KMS-11 (cell line): ENCODE measurements around the gene IFNLR1.

ENCODE experiments used
- H2AFZ ChIP-seq: fragments of 200-600 bp; sonication (generic); 2 replicates; pipeline ENCODE4 v1.6.1; 2016; ENCODE audit warnings: antibody characterized with exemption, mixed run types, low read depth
- H3K27ac ChIP-seq: fragments of 200-600 bp; sonication (generic); 2 replicates; pipeline ENCODE4 v1.6.1; 2016; ENCODE audit warnings: mild to moderate bottlenecking, mixed run types
- H3K27me3 ChIP-seq: fragments of 200-600 bp; sonication (generic); 2 replicates; pipeline ENCODE4 v1.6.1; 2017; ENCODE audit warnings: mild to moderate bottlenecking, low read depth, mixed run types, moderate library complexity; ENCODE audit not compliant: insufficient read depth
- H3K36me3 ChIP-seq: fragments of 200-600 bp; sonication (generic); 2 replicates; pipeline ENCODE4 v1.6.1; 2017; ENCODE audit warnings: mild to moderate bottlenecking, mixed run types; ENCODE audit not compliant: insufficient read depth
- H3K4me1 ChIP-seq: fragments of 200-600 bp; sonication (generic); 2 replicates; pipeline ENCODE4 v1.6.1; 2016; ENCODE audit warnings: mild to moderate bottlenecking, low read depth, mixed run types; ENCODE audit not compliant: poor library complexity, severe bottlenecking
- H3K4me2 ChIP-seq: fragments of 200-600 bp; sonication (generic); 2 replicates; pipeline ENCODE4 v1.7.0; 2016; ENCODE audit warnings: mild to moderate bottlenecking, mixed run types
- H3K4me3 ChIP-seq: fragments of 200-600 bp; sonication (generic); IDR thresholded peaks from 2 replicates; pipeline ENCODE4 v1.6.1; 2017; ENCODE audit warnings: low read depth, low read length, mixed read lengths; ENCODE audit not compliant: insufficient read depth
- H3K79me2 ChIP-seq: fragments of 200-600 bp; sonication (generic); 2 replicates; pipeline ENCODE4 v1.6.1; 2016; ENCODE audit warnings: low read depth, mixed run types; ENCODE audit not compliant: insufficient read depth
- H3K9ac ChIP-seq: fragments of 200-600 bp; sonication (generic); 2 replicates; pipeline ENCODE4 v1.6.1; 2016; ENCODE audit warnings: mild to moderate bottlenecking, mixed run types
- H4K20me1 ChIP-seq: fragments of 200-600 bp; sonication (generic); 2 replicates; pipeline ENCODE4 v1.6.1; 2016; ENCODE audit warnings: mild to moderate bottlenecking, mixed run types; ENCODE audit not compliant: insufficient read depth
- CTCF ChIP-seq: fragments of 200-600 bp; sonication (generic); conservative IDR thresholded peaks from 2 replicates; pipeline ENCODE4 v1.6.1; 2017; ENCODE audit warnings: low read depth, mild to moderate bottlenecking, antibody characterized with exemption, low read length, moderate library complexity, mixed read lengths

IFNLR1 gene

GRCh38 chr1:24134376-24134775 is 52.7 kb downstream of the IFNLR1 start:
- no peaks in the 10 kb centered on the region for H3K27me3 ChIP-seq
- H3K27ac ChIP-seq, result no peak overlapping the region
- H3K4me3 ChIP-seq, result no peak overlapping the region
- H3K79me2 ChIP-seq, result no peaks in the 10 kb centered on the region
- H3K4me1 ChIP-seq, result no peaks in the 10 kb centered on the region
- no peak overlapping the region for H2AFZ ChIP-seq
- H3K9ac ChIP-seq, result no peak overlapping the region
- H4K20me1 ChIP-seq, result no peaks in the 10 kb centered on the region
- TF ChIP-seq CTCF, result no peak
- no peak overlapping the region for H3K4me2 ChIP-seq
- H3K36me3 ChIP-seq, result no peaks in the 10 kb centered on the region

DNA sequence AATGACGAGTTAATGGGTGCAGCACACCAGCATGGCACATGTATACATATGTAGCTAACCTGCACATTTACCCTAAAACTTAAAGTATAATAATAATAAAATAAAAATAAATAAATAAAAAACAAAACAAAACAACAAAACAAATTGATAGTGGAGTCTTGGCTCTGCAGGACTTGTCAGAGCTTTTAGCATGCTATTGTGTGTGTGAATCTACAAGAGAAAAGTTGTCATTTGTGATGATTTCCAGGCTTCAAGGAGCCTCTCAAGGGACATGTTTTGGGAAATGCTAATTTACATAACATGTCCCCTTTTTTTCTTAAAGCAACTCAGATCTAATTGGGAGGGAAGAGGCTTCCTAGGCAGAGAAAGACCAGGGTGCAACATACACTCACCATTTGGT is 53.3 kb downstream of the IFNLR1 start:
- H3K4me1 ChIP-seq, result no peaks in the 10 kb centered on the region
- H3K79me2 ChIP-seq, result no peaks in the 10 kb centered on the region
- H3K36me3 ChIP-seq, result no peaks in the 10 kb centered on the region
- H3K27me3 ChIP-seq, result no peaks in the 10 kb centered on the region
- no peak overlapping the region for H2AFZ ChIP-seq
- no peak overlapping the region for H3K27ac ChIP-seq
- no peak overlapping the region for H3K9ac ChIP-seq
- H3K4me2 ChIP-seq, result no peak overlapping the region
- H4K20me1 ChIP-seq, result no peaks in the 10 kb centered on the region
- no peak for TF ChIP-seq CTCF
- no peak overlapping the region for H3K4me3 ChIP-seq

DNA sequence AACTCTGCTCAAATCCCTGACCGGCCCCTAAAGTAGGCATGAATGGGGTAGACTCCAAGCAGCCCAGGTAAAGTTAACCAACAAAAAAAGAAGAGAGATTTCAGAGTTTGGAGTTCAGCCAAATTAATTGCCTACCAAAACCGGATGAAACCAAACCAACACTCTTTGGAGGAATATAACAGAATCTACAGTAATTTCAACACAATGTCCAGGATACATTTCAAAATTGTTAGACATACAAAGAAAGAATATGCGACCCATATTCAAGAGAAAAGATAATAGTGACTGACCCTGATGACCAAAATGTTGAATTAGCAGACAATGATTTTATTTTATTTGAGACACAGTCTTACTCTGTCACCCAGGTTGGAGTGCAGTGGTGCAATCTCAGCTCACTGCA is 56.7 kb downstream of the IFNLR1 start:
- no peak overlapping the region for H3K27ac ChIP-seq
- no peak overlapping the region for H3K4me3 ChIP-seq
- no peak for TF ChIP-seq CTCF
- H3K4me2 ChIP-seq, result no peak overlapping the region
- H2AFZ ChIP-seq, result no peak overlapping the region
- H3K4me1 ChIP-seq, result no peaks in the 10 kb centered on the region
- H3K9ac ChIP-seq, result no peak overlapping the region
- no peaks in the 10 kb centered on the region for H4K20me1 ChIP-seq
- H3K36me3 ChIP-seq, result no peaks in the 10 kb centered on the region
- H3K27me3 ChIP-seq, result no peaks in the 10 kb centered on the region
- no peaks in the 10 kb centered on the region for H3K79me2 ChIP-seq

DNA sequence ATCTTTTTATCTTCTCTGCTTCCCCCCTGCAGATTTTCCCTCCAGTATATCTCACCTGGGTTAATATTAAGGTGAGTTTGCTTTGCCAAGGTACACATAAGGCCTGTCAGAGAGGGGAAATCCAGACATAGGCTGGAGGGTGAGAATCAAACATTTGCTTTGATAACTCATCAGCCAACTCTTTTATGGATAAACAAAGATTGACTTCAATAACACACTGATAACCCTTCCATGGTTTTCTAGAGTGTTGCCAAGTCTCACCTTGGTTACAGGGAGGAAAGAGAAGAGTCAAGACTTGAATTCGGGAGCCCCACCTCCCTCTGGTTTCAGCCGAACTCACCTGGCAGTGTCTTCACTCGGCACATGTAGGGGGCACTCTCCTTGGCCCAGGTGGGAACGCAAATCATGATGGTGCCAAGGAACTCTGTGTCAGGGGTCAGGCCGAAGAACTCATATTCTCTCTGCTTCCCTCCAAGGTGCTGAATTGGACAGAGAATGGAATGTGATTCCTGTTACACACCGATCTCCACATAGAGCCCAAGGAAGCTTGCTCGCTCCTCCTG is 59.2 kb downstream of the IFNLR1 start:
- TF ChIP-seq CTCF, result no peak
- Histone ChIP-seq H3K4me1 (no peaks in the 10 kb centered on the region), H3K9ac (no peak overlapping the region), H3K27me3 (no peaks in the 10 kb centered on the region), H3K27ac (no peak overlapping the region), H2AFZ (no peak overlapping the region), H3K4me2 (no peak overlapping the region), H3K36me3 (no peaks in the 10 kb centered on the region), H3K4me3 (no peak overlapping the region), H4K20me1 (no peaks in the 10 kb centered on the region), H3K79me2 (no peaks in the 10 kb centered on the region)
